ENCODE results near the gene TACC2. TPM values are rescaled to one million over a fixed set of nuclear protein-coding genes. Genes with fewer than 3 reads are reported as not detected.
A peak's percentile ranks its signal among the peaks of the same experiment; 100 is the strongest.

The TACC2 gene
- total RNA-seq, 1 experiment from 2014 or later: 89.0 TPM

DNA sequence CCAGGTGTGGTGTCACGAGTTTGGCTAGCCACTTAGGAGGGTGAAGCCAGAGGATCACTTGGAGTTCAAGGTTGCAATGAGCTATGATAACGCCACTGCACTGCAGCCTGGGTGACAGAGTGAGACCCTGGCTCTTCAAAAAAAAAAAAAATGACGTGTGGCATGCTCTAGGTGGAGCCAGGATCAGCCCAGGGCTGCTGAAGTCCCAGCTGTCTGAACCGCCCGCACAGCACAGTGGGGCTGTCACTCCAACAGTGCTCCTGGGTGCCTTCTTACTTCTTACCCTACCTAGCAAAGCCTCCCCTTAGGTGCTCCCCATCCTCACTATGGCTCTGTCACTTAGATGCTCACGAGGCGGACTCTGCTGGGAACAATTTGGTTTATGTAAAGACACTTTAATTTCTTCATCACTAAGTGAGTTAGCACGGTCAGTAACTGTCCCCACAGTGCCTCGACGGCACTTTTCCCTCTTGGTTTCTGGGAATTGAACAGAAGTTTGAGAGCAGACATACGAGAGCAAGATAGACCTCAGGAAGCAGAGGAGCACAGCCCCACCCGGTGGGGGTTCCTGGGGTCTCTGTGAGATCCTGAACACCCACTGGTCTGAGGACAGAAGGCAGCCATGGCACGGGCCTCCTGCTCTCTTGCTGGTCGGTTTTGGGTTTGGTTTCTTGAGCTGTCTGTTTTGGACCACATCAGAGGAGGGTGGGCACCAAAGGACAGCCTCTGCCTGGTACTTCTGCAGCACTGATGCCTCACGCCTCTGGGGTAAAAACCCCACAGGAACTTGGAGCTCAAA, 215.9 kb downstream of the TACC2 start:
- ChIA-PET CTCF (interaction anchor here (0.6 kb wide), 1 partner anchor 94 kb away, joined by 3 read pairs; no protein-coding TSS in a partner anchor), POLR2A (no interaction called here)
- Mint-ChIP-seq H3K27ac (ENCODE audit: low read depth, unreplicated experiment) (no peak overlapping the region), H3K4me1 (ENCODE audit: insufficient read depth, unreplicated experiment) (peaks cover 16% of the 10 kb centered on the region), H3K36me3 (ENCODE audit: insufficient read depth, unreplicated experiment) (peaks cover 73% of the 10 kb centered on the region), H3K27me3 (ENCODE audit: insufficient read depth, unreplicated experiment) (no peaks in the 10 kb centered on the region), H3K9me3 (ENCODE audit: unreplicated experiment) (no peaks in the 10 kb centered on the region), H3K4me3 (ENCODE audit: unreplicated experiment) (no peak overlapping the region)
- no peak for DNase-seq (ENCODE audit: unreplicated experiment)
- TF ChIP-seq, protein P1, sequence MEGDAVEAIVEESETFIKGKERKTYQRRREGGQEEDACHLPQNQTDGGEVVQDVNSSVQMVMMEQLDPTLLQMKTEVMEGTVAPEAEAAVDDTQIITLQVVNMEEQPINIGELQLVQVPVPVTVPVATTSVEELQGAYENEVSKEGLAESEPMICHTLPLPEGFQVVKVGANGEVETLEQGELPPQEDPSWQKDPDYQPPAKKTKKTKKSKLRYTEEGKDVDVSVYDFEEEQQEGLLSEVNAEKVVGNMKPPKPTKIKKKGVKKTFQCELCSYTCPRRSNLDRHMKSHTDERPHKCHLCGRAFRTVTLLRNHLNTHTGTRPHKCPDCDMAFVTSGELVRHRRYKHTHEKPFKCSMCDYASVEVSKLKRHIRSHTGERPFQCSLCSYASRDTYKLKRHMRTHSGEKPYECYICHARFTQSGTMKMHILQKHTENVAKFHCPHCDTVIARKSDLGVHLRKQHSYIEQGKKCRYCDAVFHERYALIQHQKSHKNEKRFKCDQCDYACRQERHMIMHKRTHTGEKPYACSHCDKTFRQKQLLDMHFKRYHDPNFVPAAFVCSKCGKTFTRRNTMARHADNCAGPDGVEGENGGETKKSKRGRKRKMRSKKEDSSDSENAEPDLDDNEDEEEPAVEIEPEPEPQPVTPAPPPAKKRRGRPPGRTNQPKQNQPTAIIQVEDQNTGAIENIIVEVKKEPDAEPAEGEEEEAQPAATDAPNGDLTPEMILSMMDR (IDR thresholded peaks at IDR 0.05; ENCODE audit: unreplicated experiment): no peak
- BruUV-seq (replicated peaks): no TSS peak
- intact Hi-C loops (cut with micrococcal nuclease): no loop called here

DNA sequence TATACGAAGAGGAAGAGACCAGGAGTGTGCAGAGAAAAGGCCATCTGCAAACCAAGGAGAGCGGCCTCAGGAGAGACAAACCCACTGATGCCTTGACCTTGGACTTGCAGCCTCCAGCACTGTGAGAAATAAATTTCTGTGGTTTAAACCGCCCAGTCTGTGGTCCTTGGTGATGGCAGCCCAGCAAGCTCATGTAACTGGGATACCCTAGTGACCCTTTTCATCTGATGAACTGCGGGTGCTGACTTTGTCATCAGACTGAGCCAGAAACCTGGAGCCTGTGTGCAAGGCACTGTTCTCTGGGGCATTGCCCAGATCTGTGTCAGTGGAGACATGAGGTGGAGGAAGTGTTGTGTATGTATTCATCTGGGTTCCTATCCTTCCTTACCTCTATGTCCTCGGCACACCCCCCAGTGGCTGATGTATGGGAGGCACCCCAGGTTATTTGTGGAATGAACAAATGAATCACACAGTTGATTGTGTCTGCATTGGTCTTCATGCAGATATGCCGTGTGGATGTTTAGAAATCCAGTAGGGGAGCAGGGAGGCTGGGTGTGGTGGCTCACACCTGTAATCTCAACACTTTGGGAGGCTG, 217.6 kb downstream of the TACC2 start:
- no peaks in the 10 kb centered on the region for H3K9me3 Mint-ChIP-seq (ENCODE audit: unreplicated experiment)
- ChIA-PET CTCF (no interaction called here), POLR2A (no interaction called here)
- peak; percentile 18 for DNase-seq (ENCODE audit: unreplicated experiment)
- TF ChIP-seq, protein P1 (IDR thresholded peaks at IDR 0.05; ENCODE audit: unreplicated experiment): no peak
- H3K27me3 Mint-ChIP-seq (ENCODE audit: insufficient read depth, unreplicated experiment): no peaks in the 10 kb centered on the region
- H3K4me3 Mint-ChIP-seq (ENCODE audit: unreplicated experiment): no peak overlapping the region
- no TSS peak for BruUV-seq (replicated peaks)
- H3K27ac Mint-ChIP-seq (ENCODE audit: low read depth, unreplicated experiment): no peak overlapping the region
- intact Hi-C loops (cut with micrococcal nuclease): no loop called here
- peaks cover 16% of the 10 kb centered on the region for H3K4me1 Mint-ChIP-seq (ENCODE audit: insufficient read depth, unreplicated experiment)
- H3K36me3 Mint-ChIP-seq (ENCODE audit: insufficient read depth, unreplicated experiment): peaks cover 81% of the 10 kb centered on the region

DNA sequence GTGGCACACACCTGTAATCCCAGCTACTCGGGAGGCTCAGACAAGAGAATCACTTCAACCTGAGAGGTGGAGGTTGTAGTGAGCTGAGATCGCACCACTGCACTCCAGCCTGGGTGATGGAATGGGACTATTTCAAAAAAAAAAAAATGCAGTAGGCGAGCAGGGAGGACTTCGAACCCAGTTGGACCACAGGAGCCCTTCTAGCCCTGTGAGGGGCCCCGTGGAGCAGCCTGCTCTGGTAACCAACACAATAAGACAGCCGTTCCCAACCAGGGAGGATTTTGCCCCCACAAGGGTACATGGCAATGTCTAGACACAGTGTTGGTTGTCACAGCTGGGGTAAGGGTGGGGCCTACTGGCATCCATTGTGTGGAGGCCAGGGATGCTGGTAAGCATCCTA, 218.2 kb downstream of the TACC2 start:
- H3K9me3 Mint-ChIP-seq (ENCODE audit: unreplicated experiment): no peaks in the 10 kb centered on the region
- CTCF ChIA-PET: no interaction called here
- TF ChIP-seq, protein P1 (IDR thresholded peaks at IDR 0.05; ENCODE audit: unreplicated experiment): no peak
- peaks cover 16% of the 10 kb centered on the region for H3K4me1 Mint-ChIP-seq (ENCODE audit: insufficient read depth, unreplicated experiment)
- no peak for DNase-seq (ENCODE audit: unreplicated experiment)
- H3K36me3 Mint-ChIP-seq (ENCODE audit: insufficient read depth, unreplicated experiment): peaks cover 82% of the 10 kb centered on the region
- H3K4me3 Mint-ChIP-seq (ENCODE audit: unreplicated experiment): no peak overlapping the region
- no TSS peak for BruUV-seq (replicated peaks)
- intact Hi-C loops (cut with micrococcal nuclease): no loop called here
- POLR2A ChIA-PET: no interaction called here
- no peaks in the 10 kb centered on the region for H3K27me3 Mint-ChIP-seq (ENCODE audit: insufficient read depth, unreplicated experiment)
- no peak overlapping the region for H3K27ac Mint-ChIP-seq (ENCODE audit: low read depth, unreplicated experiment)

- intact Hi-C loops (cut with micrococcal nuclease): no loop called here
- Mint-ChIP-seq H3K36me3 (ENCODE audit: insufficient read depth, unreplicated experiment) (peaks cover 86% of the 10 kb centered on the region), H3K4me3 (ENCODE audit: unreplicated experiment) (no peak overlapping the region), H3K27ac (ENCODE audit: low read depth, unreplicated experiment) (no peak overlapping the region), H3K27me3 (ENCODE audit: insufficient read depth, unreplicated experiment) (no peaks in the 10 kb centered on the region), H3K9me3 (ENCODE audit: unreplicated experiment) (no peaks in the 10 kb centered on the region), H3K4me1 (ENCODE audit: insufficient read depth, unreplicated experiment) (peaks cover 16% of the 10 kb centered on the region)
- ChIA-PET POLR2A (no interaction called here), CTCF (interaction anchor here (1.0 kb wide), 1 partner anchor 10 kb away, joined by 3 read pairs; no protein-coding TSS in a partner anchor)
- BruUV-seq (replicated peaks): no TSS peak
- TF ChIP-seq, protein P1 (IDR thresholded peaks at IDR 0.05; ENCODE audit: unreplicated experiment): no peak
- DNase-seq (ENCODE audit: unreplicated experiment): no peak
Observed at GRCh38 chr10:122207596-122207995, 218.6 kb downstream of the TACC2 start.

Measured in MCF 10A (cell line).